Measurements from ENCODE around the gene LRRC61. TPM values are rescaled to one million over a fixed set of nuclear protein-coding genes. Genes with fewer than 3 reads are reported as not detected.

The LRRC61 gene
- total RNA-seq, 2 experiments from 2014 or later, result not detected

DNA sequence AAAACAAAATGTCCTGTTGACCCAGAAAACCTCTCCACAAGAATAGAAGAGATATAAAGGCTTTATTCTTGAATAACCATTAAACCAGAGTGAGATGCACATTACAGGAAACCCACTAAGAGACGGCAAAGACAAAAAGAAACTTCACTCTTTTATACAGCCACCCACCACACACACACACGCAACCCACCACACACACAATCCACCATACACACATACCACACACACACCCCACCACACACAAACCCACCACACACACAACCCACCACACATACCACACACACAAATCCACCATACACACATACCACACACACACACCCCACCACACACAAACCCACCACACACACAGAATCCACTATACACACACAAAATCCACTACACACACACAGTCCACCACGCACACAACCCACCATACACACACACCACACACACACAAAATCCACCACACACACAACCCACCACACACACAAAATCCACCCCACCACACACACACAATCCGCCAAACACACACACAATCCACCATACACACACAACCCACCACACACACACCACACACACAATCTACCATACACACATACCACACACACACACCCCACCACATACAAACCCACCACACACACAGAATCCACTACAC, 36.0 kb downstream of the LRRC61 start:
- no peaks in the 10 kb centered on the region for H4K20me1 ChIP-seq (ENCODE audit: insufficient read depth, low read length)
- H3K4me1 ChIP-seq (ENCODE audit: insufficient read depth, low read length, poor library complexity, severe bottlenecking), result peaks cover 28% of the 10 kb centered on the region
- no peaks in the 10 kb centered on the region for H3K9me2 ChIP-seq (ENCODE audit: insufficient read depth, low read length)
- TF ChIP-seq EZH2phosphoT487 (IDR thresholded peaks at IDR 0.05; ENCODE audit: borderline replicate concordance, low read depth, low read length), result no peak
- TF ChIP-seq, protein P1, sequence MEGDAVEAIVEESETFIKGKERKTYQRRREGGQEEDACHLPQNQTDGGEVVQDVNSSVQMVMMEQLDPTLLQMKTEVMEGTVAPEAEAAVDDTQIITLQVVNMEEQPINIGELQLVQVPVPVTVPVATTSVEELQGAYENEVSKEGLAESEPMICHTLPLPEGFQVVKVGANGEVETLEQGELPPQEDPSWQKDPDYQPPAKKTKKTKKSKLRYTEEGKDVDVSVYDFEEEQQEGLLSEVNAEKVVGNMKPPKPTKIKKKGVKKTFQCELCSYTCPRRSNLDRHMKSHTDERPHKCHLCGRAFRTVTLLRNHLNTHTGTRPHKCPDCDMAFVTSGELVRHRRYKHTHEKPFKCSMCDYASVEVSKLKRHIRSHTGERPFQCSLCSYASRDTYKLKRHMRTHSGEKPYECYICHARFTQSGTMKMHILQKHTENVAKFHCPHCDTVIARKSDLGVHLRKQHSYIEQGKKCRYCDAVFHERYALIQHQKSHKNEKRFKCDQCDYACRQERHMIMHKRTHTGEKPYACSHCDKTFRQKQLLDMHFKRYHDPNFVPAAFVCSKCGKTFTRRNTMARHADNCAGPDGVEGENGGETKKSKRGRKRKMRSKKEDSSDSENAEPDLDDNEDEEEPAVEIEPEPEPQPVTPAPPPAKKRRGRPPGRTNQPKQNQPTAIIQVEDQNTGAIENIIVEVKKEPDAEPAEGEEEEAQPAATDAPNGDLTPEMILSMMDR (conservative IDR thresholded peaks at IDR 0.05; ENCODE audit: low read length), result no peak
- H3K4me3 ChIP-seq (ENCODE audit: low read depth, low read length, poor library complexity, severe bottlenecking), result no peak overlapping the region
- ChIA-PET POLR2A (interaction anchor here (0.7 to 0.9 kb wide), 2 partner anchors 11 to 519 kb away, joined by 3 to 4 read pairs; no protein-coding TSS in a partner anchor), CTCF (ENCODE audit: unreplicated experiment) (no interaction called here)
- no peaks in the 10 kb centered on the region for H3K36me3 ChIP-seq (ENCODE audit: insufficient read depth, low read length)
- DNase-seq (ENCODE audit: low spot score), result no peak
- no peak overlapping the region for H3K4me2 ChIP-seq (ENCODE audit: low read length)
- no peak overlapping the region for H2AFZ ChIP-seq (ENCODE audit: low read length)
- no peaks in the 10 kb centered on the region for H3K79me2 ChIP-seq (ENCODE audit: insufficient read depth, low read depth, low read length)
- H3K9me3 ChIP-seq (ENCODE audit: low read length), result no peaks in the 10 kb centered on the region
- no TSS peak for BruUV-seq (replicated peaks)
- H3K27ac ChIP-seq (ENCODE audit: low read depth, low read length, poor library complexity, severe bottlenecking), result no peak overlapping the region
- intact Hi-C loops (cut with micrococcal nuclease; ENCODE audit: unreplicated experiment), result no loop called here

GRCh38 chr7:150359622-150360362, 36.6 kb downstream of the LRRC61 start:
- Histone ChIP-seq H3K4me3 (ENCODE audit: low read depth, low read length, poor library complexity, severe bottlenecking) (no peak overlapping the region), H3K79me2 (ENCODE audit: insufficient read depth, low read depth, low read length) (no peaks in the 10 kb centered on the region), H3K27ac (ENCODE audit: low read depth, low read length, poor library complexity, severe bottlenecking) (no peak overlapping the region), H3K9me3 (ENCODE audit: low read length) (no peaks in the 10 kb centered on the region), H3K4me2 (ENCODE audit: low read length) (no peak overlapping the region), H3K4me1 (ENCODE audit: insufficient read depth, low read length, poor library complexity, severe bottlenecking) (peaks cover 35% of the 10 kb centered on the region), H4K20me1 (ENCODE audit: insufficient read depth, low read length) (no peaks in the 10 kb centered on the region), H3K36me3 (ENCODE audit: insufficient read depth, low read length) (no peaks in the 10 kb centered on the region), H3K9me2 (ENCODE audit: insufficient read depth, low read length) (no peaks in the 10 kb centered on the region), H2AFZ (ENCODE audit: low read length) (no peak overlapping the region)
- no TSS peak for BruUV-seq (replicated peaks)
- POLR2A ChIA-PET, result no interaction called here
- TF ChIP-seq EZH2phosphoT487 (IDR thresholded peaks at IDR 0.05; ENCODE audit: borderline replicate concordance, low read depth, low read length), result no peak
- TF ChIP-seq, protein P1 (conservative IDR thresholded peaks at IDR 0.05; ENCODE audit: low read length), result no peak
- no peak for DNase-seq (ENCODE audit: low spot score)
- CTCF ChIA-PET (ENCODE audit: unreplicated experiment), result no interaction called here
- intact Hi-C loops (cut with micrococcal nuclease; ENCODE audit: unreplicated experiment), result loop anchor here (10.0 kb wide), 1 partner anchor 535 kb away; no protein-coding TSS in a partner anchor

All from OCI-LY7 (cell line).